Hematopoietic multipotent progenitor cell (in vitro differentiated cells): ENCODE measurements around the gene CCDC117. TPM values are rescaled to one million over a fixed set of nuclear protein-coding genes. Genes with fewer than 3 reads are reported as not detected.
"Not testable (repeated sequence)": the region's sequence is repeated elsewhere in the genome, so short reads cannot be mapped to it uniquely, and the experiment has no call there.

Experiments
- DNase-seq, 3 donors: peaks; one replicate each; pipeline ENCODE4 v3.0.0-alpha.2; 2011 to 2015; ENCODE audit warnings: low read depth in 2 of 3, low spot score in 2 of 3
- total RNA-seq: library from RNA; depleted of rRNA; stranded (reverse); fragments of >200 nt; gene quantifications from one replicate; pipeline ENCODE4 v1.2.3, GENCODE V29; 2012

The CCDC117 gene, protein sequence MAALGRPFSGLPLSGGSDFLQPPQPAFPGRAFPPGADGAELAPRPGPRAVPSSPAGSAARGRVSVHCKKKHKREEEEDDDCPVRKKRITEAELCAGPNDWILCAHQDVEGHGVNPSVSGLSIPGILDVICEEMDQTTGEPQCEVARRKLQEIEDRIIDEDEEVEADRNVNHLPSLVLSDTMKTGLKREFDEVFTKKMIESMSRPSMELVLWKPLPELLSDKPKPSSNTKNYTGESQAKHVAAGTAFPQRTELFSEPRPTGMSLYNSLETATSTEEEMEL
- total RNA-seq = 10.0 TPM

DNA sequence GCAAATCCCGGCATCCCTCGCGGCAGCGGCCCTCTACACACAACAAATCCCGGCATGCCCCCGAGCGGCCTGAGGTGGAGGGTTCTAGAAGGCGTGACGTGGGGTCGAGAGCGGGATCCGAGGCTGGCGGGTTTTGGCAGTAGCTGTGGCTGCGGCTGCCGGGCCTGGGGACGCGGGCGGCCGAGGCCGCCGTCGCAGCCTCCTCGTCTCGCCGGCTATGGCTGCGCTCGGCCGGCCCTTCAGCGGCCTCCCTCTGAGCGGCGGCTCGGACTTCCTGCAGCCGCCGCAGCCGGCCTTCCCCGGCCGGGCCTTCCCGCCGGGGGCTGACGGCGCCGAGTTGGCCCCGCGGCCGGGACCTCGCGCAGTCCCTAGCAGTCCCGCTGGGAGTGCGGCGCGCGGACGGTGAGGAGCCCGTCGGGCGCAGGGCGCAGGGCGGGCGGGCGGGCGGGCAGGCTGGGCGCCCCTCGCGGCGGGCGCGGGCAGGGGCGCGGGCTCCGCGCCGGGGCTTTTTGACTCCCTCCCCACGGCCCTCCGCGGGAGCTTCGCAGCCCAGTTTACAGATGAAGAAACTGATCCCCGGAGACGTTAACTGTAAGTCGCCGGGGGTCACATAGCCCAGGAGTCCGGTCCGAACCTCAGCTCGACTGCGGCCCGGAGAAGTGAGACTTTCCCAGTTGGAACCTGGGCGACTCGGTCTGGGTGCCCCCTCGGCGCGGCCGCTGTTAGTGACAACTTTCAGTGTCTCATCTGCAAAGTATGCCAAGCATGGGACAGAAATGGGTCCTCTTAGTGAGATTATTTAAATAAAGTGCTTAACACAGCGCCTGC is at the start of gene CCDC117:
Gene CCDC117 (plus strand): TSS at position 63 of the 828 bp plus-strand sequence. CDS start 155 bp downstream, at position 218.
- DNase-seq = peak; percentile 74 to 98 (median 96)

GRCh38 chr22:28728002-28728401 is 44.5 kb upstream of the CCDC117 start:
- no peak for DNase-seq

DNA sequence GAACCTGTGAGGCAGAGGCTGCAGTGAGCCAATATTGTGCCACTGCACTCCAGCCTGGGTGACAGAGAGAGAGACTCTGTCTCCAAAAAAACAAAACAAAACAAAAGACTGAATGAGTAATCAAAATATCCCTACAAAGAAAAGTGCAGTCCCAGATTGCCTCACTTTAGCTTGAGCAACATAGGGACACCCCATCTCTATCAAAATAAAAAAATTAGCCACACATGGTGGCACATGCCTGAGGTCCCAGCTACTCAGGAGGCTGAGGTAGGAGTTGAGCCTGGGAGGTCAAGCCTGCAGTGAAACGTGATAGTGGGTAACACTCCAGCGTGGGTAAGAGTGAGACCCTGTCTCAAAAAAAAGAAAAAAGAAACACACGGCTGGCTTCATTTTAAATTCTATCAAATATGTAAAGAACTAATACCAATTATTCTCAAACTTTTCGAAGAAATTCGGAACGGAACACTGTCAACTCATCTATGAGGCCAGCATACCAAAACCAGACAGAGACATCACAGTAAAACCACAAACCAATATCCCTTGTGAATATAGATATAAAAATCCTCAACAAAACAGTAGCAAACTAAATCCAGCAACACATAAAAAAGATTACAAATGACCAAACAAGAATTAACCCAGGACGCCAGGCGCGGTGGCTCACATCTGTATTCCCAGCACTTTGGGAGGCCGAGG is 43.7 kb upstream of the CCDC117 start:
- no peak for DNase-seq

DNA sequence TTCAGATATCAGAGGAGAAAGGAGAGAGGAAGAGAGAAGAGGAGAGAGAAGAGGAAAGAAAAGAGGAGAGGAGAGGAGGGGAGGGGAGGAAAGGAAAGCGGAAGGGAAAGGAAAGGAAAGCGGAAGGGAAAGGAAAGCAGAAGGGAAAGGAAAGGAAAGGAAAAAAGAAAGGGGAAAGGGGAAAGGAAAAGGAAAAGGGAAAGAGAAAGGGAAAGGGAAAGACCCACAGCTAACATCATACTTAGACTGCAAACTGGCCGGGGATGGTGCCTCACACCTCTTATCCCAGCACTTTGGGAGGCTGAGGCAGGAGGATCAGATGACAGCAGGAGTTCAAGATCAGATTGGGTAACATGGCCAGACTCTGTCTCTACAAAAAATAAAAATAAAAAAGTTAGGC is 42.3 kb upstream of the CCDC117 start:
- no peak for DNase-seq

- no peak for DNase-seq
These were observed 38.1 kb upstream of the CCDC117 start for GRCh38 chr22:28734393-28734792.

DNA sequence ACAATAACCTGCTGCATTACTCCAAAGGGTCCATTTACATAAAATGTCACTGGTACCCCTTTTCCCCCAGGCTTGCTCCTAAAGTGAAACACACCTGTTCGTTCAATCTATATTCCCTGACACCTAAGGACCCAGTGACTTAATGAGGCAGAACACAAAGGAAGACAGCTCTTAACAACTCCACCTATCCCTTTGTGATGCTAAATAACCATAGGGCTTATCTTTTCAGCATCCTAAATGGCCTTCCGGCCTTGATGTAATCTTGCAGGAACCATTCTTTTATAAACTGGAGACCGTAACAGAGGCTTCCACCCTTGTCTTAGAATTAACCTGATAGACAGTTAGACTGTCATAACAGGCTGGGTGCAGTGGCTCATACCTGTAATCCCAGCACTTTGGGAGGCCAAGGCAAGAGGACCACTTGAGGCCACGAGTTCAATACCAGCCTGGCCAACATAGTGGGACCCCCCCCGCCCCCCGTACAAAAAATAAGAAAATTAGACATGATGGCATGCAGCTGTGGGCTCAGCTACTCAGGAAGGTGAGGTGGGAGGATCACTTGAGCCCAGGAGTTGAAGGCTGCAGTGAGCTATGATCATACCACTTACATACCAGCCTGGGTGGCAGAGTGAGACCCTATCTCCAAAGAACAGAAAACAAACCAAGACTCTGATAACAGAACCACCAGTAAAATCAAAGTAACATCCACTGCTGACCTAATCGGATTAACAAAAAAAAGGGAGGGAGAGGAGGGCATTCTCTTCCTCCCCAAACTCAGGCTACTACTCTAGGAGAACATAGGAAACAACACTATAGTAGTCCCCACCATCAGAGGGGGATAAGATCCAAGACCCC is 36.0 kb upstream of the CCDC117 start:
- DNase-seq = peak in 1 of 3 donors; percentile 6

- DNase-seq = no peak
These were observed 34.8 kb upstream of the CCDC117 start for GRCh38 chr22:28737701-28738100.

- not testable (repeated sequence) for DNase-seq
These were observed 33.6 kb upstream of the CCDC117 start for GRCh38 chr22:28738876-28739275.

DNA sequence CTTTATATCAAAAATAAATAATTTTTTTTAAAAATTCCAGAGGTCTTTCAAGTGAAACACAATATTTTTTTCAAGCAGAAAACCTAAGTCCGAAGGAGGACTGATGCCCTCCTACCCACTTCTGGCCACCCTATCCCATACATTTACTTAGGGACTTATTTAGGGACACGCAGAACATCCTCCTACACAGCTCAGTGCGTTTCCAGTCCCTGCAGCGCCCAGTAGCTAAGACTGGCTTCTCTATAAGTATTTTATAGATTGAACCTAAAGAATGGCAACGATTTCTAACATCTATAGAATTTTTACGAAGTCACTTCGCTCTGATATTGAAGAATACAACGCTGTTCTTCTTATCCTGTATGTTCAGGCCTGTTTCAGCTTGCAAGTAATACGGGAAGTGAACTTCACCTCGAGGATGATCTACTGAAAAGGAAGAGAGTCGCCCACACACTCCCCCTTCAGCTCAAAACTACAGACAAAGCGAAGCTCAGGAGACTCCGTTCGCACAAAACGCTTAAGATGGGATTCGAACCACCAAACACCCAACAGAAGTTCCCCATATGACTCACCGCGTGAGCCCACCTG is 31.2 kb upstream of the CCDC117 start:
- DNase-seq = no peak

- peak; percentile 80 to 99 (median 98) for DNase-seq
These were observed 30.5 kb upstream of the CCDC117 start, which contains the start of the genes CHEK2 and HSCB for GRCh38 chr22:28741785-28742561. Gene CHEK2, minus strand, starts transcription at chr22:28741820. Its CDS starts 7,099 bp downstream, at chr22:28734721. Gene HSCB, plus strand, starts transcription at chr22:28742039. Its CDS starts 57 bp downstream, at chr22:28742096.

DNA sequence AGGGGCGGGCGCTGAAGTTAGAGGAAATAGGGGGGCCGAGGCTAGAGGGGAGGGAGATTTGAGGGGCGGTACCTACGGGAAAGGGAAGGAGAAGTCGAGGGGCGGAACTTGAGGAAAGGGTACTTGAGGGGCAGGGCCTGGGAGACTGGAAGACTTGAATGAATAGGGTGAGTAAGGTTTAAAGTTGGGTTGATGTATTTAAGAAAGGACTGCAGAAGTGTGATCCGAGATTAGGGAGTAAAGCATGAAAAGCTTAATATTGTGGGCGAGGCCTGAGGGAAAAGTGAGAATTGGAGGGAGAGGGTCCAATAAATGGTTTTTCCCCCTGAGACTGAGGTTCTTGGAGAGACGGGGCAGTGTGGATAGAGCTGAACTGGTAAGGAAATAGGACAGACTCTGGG is 29.9 kb upstream of the CCDC117 start:
- DNase-seq = no peak

GRCh38 chr22:28743852-28744251 is 28.6 kb upstream of the CCDC117 start:
- DNase-seq = no peak

- DNase-seq = no peak
These were observed 22.0 kb upstream of the CCDC117 start for GRCh38 chr22:28750471-28750881.

- not testable (repeated sequence) for DNase-seq
These were observed 18.0 kb upstream of the CCDC117 start for GRCh38 chr22:28754512-28754911.

GRCh38 chr22:28759861-28760560 is 12.5 kb upstream of the CCDC117 start:
- no peak for DNase-seq

DNA sequence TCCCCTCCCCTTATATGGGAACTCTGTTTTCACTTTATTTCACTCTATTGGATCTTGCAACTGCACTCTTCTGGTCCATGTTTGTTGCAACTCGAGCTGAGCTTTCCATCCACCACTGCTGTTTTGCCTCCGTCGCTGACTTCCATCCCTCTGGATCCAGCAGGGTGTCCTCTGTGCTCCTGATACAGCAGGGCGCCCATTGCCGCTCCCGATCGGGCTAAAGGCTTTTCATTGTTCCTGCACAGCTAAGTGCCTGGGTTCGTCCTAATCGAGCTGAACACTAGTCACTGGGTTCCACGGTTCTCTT is 11.1 kb upstream of the CCDC117 start:
- no peak for DNase-seq

DNA sequence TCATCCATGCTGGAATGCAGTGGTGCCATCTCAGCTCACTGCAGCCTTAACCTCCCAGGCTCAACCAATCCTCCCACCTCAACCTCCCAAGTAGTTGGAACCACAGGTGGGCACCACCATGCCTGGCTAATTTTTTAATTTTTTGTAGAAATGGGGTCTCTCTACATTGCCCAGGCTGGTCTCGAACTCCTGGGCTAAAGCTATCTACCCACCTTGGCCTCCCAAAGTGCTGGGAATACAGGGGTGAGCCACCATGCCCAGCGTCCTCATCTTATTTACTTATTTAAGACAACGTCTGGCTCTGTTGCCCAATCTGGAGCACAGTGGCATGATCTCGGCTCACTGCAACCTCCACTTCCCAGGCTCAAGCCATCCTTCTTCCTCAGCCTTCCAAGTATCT is 10.5 kb upstream of the CCDC117 start:
- DNase-seq = not testable (repeated sequence)

GRCh38 chr22:28766628-28767027 is 5.9 kb upstream of the CCDC117 start:
- DNase-seq = no peak
